MM.1S (cell line): ENCODE data around the gene MYBPC2.
A peak's percentile ranks its signal among the peaks of the same experiment; 100 is the strongest.

Experiments used
- DNase-seq: peaks from one replicate; pipeline ENCODE4 v3.0.0-alpha.2; 2015
- H2AFZ ChIP-seq: fragments of 300-600 bp; sonication (generic); 2 replicates; pipeline ENCODE4 v1.6.0; 2016; ENCODE audit warnings: antibody characterized with exemption, low read length
- H3F3A ChIP-seq: fragments of 300-600 bp; sonication (generic); 2 replicates; pipeline ENCODE4 v1.6.1; 2016; ENCODE audit warnings: mild to moderate bottlenecking, antibody characterized with exemption, low read length, moderate library complexity, mixed read lengths; ENCODE audit not compliant: insufficient read depth
- H3K27ac ChIP-seq: fragments of 300-600 bp; sonication (generic); 2 replicates; pipeline ENCODE4 v1.5.1; 2016; ENCODE audit warnings: mild to moderate bottlenecking, low read length
- H3K27me3 ChIP-seq: fragments of 300-600 bp; sonication (generic); replicated peaks from 2 replicates; pipeline ENCODE4 v1.6.0; 2016; ENCODE audit warnings: low read length; ENCODE audit not compliant: insufficient read depth
- H3K36me3 ChIP-seq: fragments of 300-600 bp; sonication (generic); replicated peaks from 2 replicates; pipeline ENCODE4 v1.6.1; 2016; ENCODE audit warnings: mild to moderate bottlenecking, low read length, mixed read lengths; ENCODE audit not compliant: insufficient read depth
- H3K4me1 ChIP-seq: fragments of 300-600 bp; sonication (generic); 2 replicates; pipeline ENCODE4 v1.6.1; 2016; ENCODE audit warnings: low read length, mixed read lengths
- H3K4me2 ChIP-seq: fragments of 300-600 bp; sonication (generic); 2 replicates; pipeline ENCODE4 v1.6.0; 2016; ENCODE audit warnings: low read depth, low read length
- H3K4me3 ChIP-seq: fragments of 300-600 bp; sonication (generic); 2 replicates; pipeline ENCODE4 v1.5.1; 2016; ENCODE audit warnings: low read length, mixed read lengths
- H3K79me2 ChIP-seq: fragments of 300-600 bp; sonication (generic); 2 replicates; pipeline ENCODE4 v1.6.1; 2016; ENCODE audit warnings: mixed run types, low read length, mixed read lengths
- H3K9ac ChIP-seq: fragments of 300-600 bp; sonication (generic); 2 replicates; pipeline ENCODE4 v1.6.1; 2016; ENCODE audit warnings: low read length, mixed read lengths
- H3K9me2 ChIP-seq: fragments of 300-600 bp; sonication (generic); replicated peaks from 2 replicates; pipeline ENCODE4 v1.6.1; 2016; ENCODE audit warnings: mild to moderate bottlenecking, low read length, mixed read lengths; ENCODE audit not compliant: insufficient read depth
- H3K9me3 ChIP-seq: fragments of 300-600 bp; sonication (generic); replicated peaks from 2 replicates; pipeline ENCODE4 v1.6.1; 2016; ENCODE audit warnings: mild to moderate bottlenecking, low read length, mixed read lengths; ENCODE audit not compliant: insufficient read depth
- H4K20me1 ChIP-seq: fragments of 300-600 bp; sonication (generic); 2 replicates; pipeline ENCODE4 v1.6.1; 2016; ENCODE audit warnings: mild to moderate bottlenecking, low read length, moderate library complexity, mixed read lengths; ENCODE audit not compliant: insufficient read depth
- CTCF ChIP-seq: fragments of 300-600 bp; sonication (generic); IDR thresholded peaks from 2 replicates; pipeline ENCODE4 v1.5.1; 2016; ENCODE audit warnings: antibody characterized with exemption, low read length, mixed read lengths
- EZH2 ChIP-seq: fragments of 300-600 bp; sonication (generic); optimal IDR thresholded peaks from 2 replicates; pipeline ENCODE3; 2017; ENCODE audit warnings: low read depth, mild to moderate bottlenecking, antibody characterized with exemption, low read length, mixed read lengths
- EZH2phosphoT487 ChIP-seq: fragments of 300-600 bp; sonication (generic); IDR thresholded peaks from 2 replicates; pipeline ENCODE4 v1.6.1; 2018; ENCODE audit warnings: antibody characterized with exemption, low read length

MYBPC2 gene

DNA sequence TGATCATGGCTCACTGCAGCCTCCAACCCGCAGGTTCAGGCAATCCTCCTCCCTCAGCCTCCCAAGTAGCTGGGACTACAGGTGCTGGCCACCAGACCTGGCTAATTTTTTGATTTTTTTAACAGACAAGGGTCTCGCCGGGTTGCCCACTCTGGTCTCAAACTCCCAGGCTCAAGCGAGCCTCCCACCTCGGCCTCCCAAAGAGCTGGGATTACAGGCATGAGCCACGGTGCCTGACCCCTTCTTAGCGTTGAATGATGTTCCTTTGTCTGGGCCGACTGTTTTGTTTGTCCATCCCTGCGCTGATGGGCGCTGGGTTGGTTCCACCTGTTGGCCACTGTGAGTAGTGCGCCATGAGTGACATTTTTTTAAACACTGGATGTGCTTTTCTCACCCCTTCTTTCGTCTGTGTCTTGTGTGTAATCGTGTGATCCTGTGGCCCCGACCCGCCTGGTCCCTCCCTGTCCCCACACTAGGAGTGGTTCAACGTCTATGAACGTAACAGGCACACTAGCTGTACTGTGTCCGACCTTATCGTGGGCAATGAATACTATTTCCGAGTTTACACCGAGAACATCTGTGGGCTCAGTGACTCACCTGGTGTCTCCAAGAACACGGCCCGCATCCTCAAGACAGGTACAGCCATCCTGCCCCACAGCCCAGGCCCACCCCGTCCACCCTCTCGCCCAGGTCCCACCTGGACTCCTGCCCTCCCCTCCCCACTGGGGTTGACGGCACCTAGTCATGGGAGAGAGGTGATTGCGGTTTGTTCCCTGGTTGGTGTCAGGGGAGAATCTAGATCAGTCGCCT is 28.6 kb downstream of the MYBPC2 start:
- peak overlapping the region; percentile 49; the same call in 1 of the 2 replicates for H3K4me2 ChIP-seq
- H4K20me1 ChIP-seq, result no peaks in the 10 kb centered on the region
- peaks cover 64% of the 10 kb centered on the region for H3K27me3 ChIP-seq
- no peaks in the 10 kb centered on the region for H3K9me3 ChIP-seq
- no peak overlapping the region for H3K4me3 ChIP-seq
- peaks cover 5% of the 10 kb centered on the region; the same call in 1 of the 2 replicates for H3K4me1 ChIP-seq
- H3K79me2 ChIP-seq, result no peaks in the 10 kb centered on the region
- H3K27ac ChIP-seq, result no peak overlapping the region
- peak; percentile 58 for DNase-seq
- peaks cover 4% of the 10 kb centered on the region for H3F3A ChIP-seq
- no peak overlapping the region for H3K9ac ChIP-seq
- TF ChIP-seq CTCF (peak; percentile 84), EZH2 (no peak)
- H3K9me2 ChIP-seq, result no peaks in the 10 kb centered on the region
- H2AFZ ChIP-seq, result peak overlapping the region; percentile 59; the same call in 1 of the 2 replicates
- H3K36me3 ChIP-seq, result no peaks in the 10 kb centered on the region

- Histone ChIP-seq H3K4me1 (peaks cover 5% of the 10 kb centered on the region; the same call in 1 of the 2 replicates), H3K9me3 (no peaks in the 10 kb centered on the region), H3K27ac (no peak overlapping the region), H3K4me2 (no peak overlapping the region), H3F3A (peaks cover 4% of the 10 kb centered on the region), H4K20me1 (no peaks in the 10 kb centered on the region), H3K9me2 (no peaks in the 10 kb centered on the region), H3K79me2 (no peaks in the 10 kb centered on the region), H3K4me3 (no peak overlapping the region), H3K27me3 (peaks cover 70% of the 10 kb centered on the region), H3K36me3 (no peaks in the 10 kb centered on the region), H2AFZ (no peak overlapping the region), H3K9ac (no peak overlapping the region)
- no peak for DNase-seq
- TF ChIP-seq EZH2 (no peak), CTCF (no peak), EZH2phosphoT487 (no peak)
Measured at GRCh38 chr19:50462970-50463369, 30.3 kb downstream of the MYBPC2 start.

GRCh38 chr19:50464348-50464747 is 31.7 kb downstream of the MYBPC2 start:
- peaks cover 5% of the 10 kb centered on the region; the same call in 1 of the 2 replicates for H3K4me1 ChIP-seq
- no peak overlapping the region for H3K4me2 ChIP-seq
- no peak for DNase-seq
- no peaks in the 10 kb centered on the region for H4K20me1 ChIP-seq
- H3K27ac ChIP-seq, result no peak overlapping the region
- no peak overlapping the region for H2AFZ ChIP-seq
- H3K79me2 ChIP-seq, result no peaks in the 10 kb centered on the region
- no peaks in the 10 kb centered on the region for H3K36me3 ChIP-seq
- no peak overlapping the region for H3K9ac ChIP-seq
- no peak for TF ChIP-seq CTCF
- TF ChIP-seq EZH2, result no peak
- TF ChIP-seq EZH2phosphoT487, result no peak
- peaks cover 4% of the 10 kb centered on the region for H3F3A ChIP-seq
- no peaks in the 10 kb centered on the region for H3K9me2 ChIP-seq
- H3K9me3 ChIP-seq, result no peaks in the 10 kb centered on the region
- H3K27me3 ChIP-seq, result peaks cover 77% of the 10 kb centered on the region
- no peak overlapping the region for H3K4me3 ChIP-seq
